HuH-7 (cell line): ENCODE data around the gene ANKRD65.
"Not testable (repeated sequence)": the region's sequence is repeated elsewhere in the genome, so short reads cannot be mapped to it uniquely, and the experiment has no call there.

Source experiments
- DNase-seq: peaks from one replicate; pipeline ENCODE4 v3.0.0; 2011; ENCODE audit warnings: low spot score

Gene ANKRD65

DNA sequence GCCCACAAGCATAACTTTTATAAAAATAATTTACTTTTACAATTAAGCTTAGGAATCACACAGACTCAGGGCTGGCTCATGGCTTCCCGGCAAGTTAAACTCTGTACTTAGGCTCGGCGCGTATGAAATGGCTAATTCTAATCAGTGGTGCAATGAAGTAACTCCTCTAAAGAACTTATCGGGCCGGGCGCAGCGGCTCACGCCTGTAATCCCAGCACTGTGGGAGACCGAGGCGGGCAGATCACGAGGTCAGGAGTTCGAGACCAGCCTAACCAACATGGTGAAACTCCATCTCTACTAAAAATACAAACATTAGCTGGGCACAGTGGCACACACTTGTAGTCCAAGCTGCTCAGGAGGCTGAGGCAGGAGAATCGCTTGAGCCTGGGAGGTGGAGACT lies 51.0 kb downstream of the ANKRD65 start:
- DNase-seq: not testable (repeated sequence)
